ENCODE results near the gene MRTFA.
"Not testable (repeated sequence)": the region's sequence is repeated elsewhere in the genome, so short reads cannot be mapped to it uniquely, and the experiment has no call there.

The MRTFA gene

DNA sequence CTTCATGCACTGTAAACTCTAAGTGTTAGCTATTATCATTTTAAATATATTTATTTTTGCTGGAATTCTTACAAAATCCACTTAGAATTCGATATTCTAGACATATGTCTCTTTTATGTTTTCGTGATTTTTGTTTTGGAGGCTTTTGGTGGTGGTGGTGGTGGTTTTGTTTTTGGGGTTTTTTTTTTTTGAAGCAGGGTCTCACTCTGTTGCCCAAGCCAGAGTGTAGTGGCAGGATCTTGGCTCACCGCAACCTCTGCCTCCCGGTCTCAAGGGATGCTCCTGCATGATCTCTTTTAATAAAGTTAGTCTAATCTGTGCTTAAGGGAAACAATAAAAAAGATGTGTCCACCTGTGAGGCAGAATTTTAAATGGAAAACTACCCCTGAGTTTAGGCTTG lies 117.7 kb downstream of the MRTFA start:
- no peak for DNase-seq

DNA sequence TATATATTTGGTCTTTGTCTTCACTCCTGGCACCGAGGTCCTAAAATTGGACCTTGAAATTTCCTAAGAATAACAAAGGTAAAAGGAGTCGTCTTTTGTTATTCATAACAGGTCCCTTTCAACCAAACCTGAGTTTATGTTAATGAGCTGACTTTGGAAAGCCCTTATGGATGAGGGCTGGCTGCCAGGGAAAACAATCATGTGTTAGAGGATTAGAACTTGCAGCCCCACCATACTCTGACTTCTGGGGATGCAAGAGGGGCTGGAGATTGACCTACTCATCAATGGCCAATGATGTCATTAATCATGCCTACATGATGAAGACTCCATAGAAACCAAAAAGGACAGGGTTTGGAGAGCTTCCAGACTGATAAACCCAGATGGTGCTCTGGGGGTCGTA lies 118.9 kb downstream of the MRTFA start:
- DNase-seq: no peak

DNA sequence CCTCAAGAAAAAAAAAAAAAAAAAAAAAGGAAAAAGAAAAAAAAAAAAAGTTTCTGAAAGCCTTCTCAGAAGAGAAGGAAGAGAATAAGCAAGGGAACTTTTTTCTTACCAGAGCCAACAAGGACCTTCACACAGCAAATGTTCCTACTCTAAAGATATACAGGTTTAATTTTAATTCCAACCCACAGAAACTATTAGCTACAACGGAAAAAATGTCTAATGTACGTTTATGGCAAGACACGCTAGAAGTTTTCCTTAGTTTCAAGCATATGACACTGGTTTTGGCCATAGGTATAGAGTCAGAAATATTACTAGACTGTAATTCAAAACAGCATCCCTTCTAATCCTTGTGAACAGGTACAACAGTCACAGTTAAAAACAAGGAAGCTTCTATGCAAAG lies 120.1 kb downstream of the MRTFA start:
- no peak for DNase-seq

DNA sequence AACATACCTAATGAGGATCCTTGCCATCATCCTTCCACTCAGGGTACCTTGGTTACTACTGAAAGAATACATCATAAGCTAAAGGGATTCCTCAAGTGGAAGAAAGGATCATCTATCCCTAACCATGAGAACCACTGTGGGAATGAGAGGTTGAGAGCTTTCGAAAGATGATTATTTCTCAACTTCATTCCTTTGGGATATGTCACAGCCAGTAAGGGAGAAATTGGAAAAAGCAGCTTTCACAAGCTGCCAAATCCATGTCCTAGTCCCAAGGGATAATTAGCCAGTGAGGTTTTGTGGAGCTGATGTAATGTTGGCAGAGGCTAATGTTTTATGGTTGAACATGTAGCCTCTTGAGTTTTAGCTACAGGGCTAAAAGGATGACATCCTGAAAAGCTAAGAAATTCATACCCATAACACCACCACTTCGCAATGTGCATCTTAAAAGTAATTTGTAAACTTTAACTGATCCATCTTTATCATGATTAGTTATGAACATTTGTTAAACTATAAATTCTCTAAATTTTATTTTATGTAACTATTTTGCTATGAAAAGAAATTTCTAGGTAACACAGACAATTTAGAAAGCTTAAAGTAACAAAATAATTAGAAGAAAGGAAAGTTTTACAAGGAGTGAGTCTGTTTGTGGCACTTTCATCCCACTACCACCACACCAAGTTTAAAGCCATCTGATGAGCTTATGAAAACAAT lies 123.9 kb downstream of the MRTFA start:
- DNase-seq: no peak

DNA sequence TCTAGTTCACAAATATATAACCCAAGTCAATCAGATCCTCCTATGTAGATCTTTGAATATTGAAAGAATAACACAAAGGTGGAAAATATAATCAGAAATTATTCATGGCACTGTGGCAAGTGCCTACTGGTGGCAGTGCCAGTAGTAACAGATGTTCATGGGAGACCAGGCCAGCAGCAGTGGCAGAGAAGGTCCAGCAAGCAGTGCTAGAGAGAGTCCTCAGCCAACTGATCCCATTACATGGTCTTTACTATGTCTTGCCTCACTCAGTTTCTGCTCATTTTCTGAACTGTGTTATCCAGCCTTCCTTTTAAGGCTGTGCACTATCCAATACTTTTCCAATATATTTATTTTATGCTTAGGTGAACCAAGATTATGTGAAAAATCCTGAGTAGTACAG lies 124.9 kb downstream of the MRTFA start:
- DNase-seq: no peak

DNA sequence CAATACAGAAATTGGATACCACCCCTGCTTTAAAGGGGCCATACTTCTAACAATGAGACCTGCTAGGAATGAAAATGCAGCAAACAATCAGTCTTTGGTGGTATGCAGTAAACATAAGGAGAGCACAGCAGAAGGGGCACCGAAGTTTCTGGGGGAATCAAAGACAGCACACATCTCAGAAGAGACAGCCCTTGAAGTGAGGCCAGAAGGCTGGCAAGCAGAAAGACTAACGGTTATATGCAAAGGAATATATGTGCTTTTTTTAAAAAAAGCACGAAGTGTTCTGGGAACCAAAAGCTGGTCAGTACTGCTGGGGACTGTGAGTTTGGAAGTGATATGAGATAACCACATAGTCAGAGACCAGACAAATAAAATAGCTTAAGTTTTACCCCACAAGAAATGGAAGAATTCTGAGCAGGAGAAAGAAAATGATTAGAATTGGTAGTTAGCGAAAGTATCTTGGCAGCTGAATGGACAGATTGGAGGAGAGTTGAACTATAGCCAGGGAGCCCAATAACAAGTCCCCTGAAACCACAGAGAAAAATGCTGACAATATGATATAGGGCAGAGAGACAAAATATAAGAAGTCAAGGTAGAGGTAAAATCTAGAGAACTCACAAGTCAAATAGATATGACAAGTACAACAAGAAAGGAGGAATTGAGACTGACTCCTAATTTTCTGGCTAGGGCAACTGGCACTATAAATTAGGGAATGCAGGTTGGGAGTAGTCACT lies 125.7 kb downstream of the MRTFA start:
- DNase-seq: no peak

DNA sequence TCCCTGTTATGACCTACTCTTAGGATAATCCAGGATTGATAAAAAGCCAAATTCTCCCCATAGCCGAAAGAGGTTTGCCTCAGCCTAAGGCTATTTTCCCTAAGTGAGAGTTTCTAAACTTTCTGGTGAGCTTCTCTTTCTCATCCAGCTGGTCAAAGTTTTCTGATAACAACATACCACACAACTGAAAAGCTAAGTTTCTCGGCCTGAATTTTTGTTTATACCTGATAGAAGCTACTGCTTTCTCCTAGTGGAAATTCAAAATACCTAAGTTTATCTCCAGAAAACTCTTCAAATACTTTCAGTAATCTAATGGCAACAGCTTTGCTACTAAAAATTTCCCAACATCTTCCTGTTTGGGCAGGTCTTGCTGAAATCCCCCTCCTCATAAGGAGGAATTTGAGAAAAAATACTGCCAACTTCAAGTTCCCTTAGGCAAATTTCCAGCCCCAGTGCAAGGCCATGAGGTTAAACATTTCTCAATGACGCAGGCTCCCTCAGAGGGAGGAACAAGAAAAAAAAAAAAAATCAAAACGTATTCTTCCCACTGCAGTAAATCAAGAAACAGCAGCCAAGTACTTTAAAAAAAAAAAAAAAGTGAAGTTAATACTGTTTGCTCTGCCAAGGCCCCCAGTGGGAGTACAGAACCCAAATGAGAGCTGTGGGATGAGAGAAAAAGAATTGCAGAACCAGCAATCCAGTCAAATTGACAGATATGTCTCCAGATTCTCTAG lies 127.0 kb downstream of the MRTFA start:
- DNase-seq: no peak

DNA sequence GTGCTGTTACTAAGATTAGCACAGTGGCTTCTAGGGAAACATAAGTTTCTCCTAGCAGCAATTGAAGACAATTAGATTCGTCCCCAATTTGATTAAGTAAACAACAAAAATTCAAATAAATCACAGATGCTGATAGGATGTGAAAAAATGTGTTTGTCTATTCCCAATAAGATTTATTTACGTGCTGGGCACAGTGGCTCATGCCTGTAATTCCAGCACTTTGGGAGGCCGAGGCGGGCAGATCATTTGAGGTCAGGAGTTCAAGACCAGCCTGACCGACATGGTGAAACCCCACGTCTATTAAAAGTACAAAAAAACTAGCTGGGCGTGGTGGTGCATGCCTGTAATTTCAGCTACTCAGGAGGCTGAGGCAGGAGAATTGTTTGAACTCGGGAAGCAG lies 128.5 kb downstream of the MRTFA start:
- DNase-seq: not testable (repeated sequence)

DNA sequence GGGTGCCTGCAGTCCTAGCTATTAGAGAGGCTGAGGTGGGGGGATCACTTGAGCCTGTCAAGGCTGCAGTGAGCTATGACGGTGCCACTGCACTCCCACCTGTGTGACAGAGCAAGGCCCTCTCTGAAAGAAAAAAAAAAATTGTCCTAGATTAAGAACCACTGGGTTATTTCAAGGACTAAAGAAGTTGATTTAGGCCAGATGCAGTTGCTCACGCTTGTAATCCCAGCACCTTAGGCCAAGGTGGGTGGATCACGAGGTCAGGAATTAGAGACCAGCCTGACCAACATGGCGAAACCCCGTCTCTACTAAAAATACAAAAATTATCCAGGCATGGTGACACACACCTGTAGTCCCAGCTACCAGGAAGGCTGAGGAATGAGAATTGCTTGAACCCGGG lies 129.0 kb downstream of the MRTFA start:
- DNase-seq: no peak

DNA sequence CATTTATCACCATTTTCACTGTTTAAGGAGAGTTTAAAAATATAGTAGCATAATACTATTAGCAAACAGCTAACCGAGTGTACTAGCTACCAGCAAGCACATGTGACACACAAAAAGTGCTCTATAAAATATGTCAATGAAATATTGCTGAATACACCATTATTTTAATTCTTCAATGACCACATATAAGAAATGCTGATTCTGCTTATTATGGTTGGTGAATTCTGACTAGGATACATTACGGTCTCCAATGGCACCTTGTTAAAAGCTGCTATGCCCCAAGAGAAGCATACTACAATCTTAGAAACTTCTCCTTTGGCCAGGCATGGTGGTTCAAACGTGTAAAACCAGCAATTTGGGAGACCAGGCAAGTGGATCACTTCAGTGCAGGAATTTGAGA lies 129.8 kb downstream of the MRTFA start:
- no peak for DNase-seq

DNA sequence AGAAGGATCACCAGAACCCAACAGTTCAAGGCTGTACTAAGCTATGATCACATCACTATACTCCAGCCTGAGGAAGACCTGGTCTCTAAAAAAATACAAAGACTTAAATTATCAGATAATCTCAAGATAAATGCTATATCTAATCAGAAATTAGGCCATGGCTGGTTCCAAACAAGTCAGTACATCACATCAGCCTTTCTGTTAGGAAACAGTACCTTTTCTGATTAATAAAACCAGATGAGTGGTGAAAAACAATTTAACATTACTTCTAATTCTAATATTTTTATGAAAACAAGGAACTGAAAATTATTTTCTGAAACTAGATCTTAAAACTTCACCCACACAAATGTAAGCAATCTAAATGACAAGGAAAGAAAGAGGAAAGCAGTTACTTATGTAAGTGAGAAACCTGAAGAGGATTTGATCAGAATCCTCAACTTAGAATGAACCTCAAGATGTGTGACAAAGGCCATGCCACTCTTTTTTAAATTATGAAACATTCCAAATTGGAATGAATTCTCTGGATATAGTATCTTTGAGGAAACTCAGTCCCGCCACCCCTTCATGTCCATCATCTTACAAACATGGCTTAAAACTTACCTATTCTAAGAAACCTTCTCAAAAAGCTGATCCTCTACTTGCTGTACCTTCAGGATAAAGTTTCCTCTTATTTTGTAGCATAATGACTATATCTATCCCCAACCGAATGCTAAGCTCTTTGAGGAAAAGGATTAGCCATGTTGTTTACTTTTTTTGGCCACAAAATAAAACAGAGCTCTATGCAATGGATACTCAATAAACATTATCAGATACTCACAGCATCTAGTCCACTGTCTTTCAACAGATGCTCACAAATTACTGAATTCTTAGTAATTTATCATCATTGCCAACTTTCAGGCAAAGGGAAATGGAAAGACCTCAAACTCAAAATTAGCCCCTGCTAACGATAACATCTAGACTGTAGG lies 132.0 kb downstream of the MRTFA start:
- DNase-seq: no peak

DNA sequence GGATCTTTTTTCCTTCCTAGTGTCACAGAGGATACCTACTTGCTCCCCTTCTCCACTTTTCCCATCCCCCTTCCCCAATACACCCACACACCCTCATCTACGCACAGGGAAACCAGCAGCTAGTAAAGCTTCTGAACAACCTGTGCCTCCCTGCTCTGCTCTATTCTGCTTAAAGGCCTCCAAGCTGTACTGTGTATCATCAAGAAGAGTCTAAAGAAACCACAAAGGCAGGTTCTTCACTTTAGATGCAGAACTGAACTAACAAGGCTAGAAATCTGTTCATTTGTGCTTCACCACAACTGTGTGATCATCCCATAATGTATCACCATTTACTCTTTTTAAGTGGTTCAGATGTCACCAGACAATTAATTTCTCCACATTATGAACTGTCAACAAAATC lies 133.6 kb downstream of the MRTFA start:
- DNase-seq: no peak

DNA sequence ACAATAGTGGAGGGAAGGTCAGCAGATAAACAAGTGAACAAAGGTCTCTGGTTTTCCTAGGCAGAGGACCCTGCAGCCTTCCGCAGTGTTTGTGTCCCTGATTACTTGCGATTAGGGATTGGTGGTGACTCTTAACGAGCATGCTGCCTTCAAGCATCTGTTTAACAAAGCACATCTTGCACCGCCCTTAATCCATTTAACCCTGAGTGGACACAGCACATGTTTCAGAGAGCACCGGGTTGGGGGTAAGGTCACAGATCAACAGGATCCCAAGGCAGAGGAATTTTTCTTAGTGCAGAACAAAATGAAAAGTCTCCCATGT lies 136.1 kb downstream of the MRTFA start:
- not testable (repeated sequence) for DNase-seq

DNA sequence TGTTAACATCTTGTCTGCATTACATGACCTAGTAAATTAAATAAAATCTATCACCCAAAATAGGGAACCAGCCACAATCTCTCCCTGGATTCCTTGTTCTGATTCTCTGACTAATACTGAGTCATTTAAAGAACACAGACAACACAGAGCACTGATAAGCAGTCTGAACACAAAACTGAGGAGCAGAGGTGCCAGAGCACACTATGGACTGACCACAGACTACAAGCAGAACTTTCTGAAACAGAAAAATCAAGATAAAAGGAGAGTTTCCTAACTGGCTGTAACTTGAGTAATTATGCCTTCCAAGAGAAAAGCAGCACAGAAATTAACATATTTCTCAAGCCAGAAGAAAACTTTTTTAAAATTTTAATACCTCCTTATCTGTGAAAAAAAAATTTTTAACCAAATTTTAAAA lies 137.3 kb downstream of the MRTFA start:
- no peak for DNase-seq

DNA sequence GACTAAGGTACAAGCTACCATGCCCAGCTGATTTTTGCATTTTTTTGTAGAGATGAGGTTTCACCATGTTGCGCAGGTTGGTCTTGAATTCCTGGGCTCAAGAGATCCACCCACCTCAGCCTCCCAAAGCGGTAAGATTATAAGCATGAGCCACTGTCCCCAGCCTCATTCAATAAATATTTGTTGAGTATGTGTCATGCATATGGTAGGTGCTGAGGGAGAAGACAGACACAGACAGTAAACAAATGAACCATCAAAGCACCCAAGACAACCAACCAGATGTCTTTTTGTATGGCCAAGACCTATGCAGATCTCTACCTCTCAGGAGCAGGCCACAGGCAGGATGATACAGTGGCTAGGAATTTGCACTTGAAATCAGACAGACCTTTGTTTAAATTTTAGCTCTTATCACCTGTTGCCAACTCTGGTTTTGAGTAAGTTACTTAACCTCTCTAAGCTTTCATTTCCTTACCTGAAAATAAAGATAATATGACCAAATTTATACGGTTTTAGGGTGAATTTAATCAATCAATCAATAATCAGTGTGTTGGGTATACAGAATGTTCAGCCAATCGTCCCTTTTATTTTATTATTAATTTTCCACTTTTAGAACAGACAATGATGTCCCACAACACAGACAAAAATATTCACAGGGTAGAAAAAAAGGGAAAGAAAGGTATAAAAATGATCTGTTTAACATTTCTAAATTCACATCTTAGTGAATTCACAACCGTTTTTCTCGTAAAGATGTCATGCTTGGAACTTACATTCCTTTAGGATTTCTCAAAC lies 137.9 kb downstream of the MRTFA start:
- no peak for DNase-seq

DNA sequence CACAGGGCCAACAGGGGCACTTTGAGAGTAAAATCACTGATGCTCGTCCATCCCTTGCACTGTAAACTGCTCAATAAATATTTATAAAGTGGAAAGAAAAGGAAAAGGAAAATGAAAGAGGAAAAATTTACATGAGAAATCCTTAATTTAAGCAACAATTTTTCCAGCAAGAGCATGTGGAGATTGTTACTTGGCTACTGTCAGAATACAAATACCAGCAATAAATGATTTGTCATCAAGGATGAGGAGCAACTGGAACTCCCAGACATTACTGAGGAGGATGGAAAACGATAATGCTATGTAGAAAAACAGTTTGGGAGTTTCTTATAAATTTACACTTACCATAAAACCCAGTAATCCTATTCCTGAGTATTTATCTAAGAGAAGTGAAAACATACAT lies 143.1 kb downstream of the MRTFA start:
- no peak for DNase-seq

DNA sequence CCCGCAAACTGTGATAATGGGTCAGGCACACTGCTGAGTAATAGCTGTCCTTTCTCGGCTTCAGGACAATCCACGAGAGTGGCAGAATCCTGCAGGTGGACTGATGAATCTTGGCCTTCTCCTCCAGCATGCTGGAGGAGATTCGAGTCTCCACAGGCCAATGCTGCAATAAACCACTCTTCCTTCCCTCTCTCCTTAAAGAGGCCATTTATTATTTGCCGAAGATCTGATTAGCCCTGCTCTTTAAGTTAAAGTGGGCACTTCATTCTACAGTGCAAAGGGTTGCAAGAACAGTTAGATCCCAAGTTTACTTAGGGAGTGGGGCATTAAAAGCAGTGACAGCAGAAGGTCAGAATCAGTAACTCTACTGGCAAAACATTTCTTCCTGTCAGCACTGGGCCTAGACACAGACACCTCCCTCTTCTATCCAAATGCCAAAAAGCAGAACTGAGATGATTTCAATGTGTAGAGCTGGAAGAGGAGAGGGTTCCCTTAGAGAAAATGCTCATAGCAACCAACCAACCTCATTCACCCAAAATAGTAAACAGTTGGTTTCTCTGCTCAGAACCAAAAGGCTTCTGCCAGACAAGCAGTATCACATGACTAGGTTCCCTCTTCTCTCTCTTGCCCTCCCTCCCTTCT lies 144.4 kb downstream of the MRTFA start:
- DNase-seq: no peak

DNA sequence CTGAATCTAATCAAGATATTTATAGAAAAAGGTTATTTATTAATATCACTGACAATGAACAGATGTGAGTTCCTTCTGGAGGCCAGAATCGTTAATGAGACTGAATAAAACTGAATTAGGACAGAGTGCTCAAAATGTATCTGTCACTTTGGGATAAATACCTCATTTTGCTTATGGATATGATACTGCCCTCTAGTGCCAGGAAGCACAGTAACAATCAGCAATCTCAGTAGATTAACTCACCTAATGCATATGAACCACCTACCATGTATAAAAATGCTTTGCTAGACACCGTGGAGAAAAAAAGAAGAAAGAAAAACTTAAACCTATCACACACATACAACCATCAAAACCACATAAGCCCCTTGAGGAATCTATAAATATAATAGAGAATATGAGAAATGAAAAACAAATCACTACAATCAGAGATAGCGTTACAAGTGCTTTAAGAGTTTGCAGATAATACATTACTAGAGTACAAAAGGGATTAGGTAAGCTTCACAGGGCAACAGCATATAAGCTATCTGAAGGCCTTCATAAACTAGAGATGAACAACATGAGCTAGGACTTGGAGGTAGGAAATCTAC lies 148.8 kb downstream of the MRTFA start:
- DNase-seq: peak; percentile 28

DNA sequence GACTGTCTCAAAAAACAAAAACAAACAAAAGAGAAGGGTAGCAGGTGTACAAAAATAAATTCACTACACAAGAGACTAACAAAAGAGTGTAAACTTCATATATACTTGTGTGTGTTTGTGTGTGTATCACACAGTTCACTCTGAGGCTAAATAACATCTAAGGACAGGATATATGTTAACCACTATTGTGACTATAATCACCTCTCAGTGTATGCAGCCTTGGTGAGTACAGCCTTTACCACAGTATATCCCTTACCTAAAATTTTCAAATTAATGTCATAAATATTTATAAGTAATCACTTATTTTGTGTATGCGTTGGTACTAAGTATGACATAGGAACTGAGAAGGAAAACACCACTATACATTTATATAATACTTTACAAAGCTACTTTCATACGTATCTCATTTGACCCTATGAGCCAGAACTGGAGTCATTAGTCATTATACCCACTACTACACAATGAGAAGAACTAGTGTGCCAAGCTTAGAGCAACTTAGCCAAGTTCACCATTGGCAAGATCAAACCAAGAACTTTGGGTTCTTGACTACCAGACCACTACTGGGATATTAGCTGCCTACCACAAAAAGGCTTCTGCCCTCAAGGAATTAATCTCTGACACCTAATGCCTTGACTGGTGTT lies 149.4 kb downstream of the MRTFA start:
- DNase-seq: no peak

DNA sequence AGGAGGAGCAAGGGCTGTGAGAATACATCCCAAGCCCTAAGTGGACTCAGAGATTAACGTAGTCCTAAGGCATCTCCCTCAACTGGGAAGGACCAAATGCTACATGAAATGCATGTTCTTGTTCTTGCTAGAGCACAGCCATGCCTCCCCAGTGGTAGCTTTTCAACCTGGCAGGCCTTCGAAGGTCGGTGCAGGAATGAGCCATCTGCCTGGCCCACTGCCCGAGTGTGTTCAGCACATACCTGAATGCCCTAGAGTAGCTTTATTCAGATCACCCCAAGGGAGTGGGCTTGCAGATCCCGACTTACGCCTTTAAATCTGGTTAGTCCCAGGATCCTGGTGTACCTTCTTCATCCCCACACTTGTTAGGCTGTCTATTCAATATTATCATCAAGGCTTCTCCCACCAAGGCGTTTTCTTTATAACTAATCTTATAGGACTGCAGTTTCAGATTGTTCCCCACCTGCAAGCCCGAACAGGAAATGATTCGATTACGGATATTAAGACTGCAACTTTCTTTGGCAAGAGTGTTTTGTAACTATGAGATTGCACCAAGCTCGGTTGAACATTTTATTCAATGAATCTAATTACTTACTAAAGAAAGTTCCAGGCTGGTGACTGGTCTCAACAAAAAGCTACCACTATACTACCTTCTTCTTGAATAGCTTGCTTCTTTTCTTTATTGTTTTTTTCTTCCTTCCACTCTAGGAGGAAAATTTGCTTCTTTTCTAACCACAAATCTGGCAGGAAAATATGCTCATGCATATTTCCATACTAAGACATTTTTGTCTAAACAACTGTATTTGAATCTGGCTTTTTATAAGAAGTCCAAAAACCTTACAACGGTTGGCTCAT lies 150.5 kb downstream of the MRTFA start:
- no peak for DNase-seq
